Endothelial cell (in vitro differentiated cells): ENCODE data around the gene THSD4. TPM values are rescaled to one million over a fixed set of nuclear protein-coding genes. Genes with fewer than 3 reads are reported as not detected.

ENCODE experiments used
- DNase-seq: peaks from one replicate; pipeline ENCODE4 v3.0.0; 2021; ENCODE audit warnings: low spot score
- H3K27ac Mint-ChIP-seq: one replicate; pipeline ENCODE4 v1.8.0; 2021; ENCODE audit warnings: mixed read lengths, inconsistent platforms; ENCODE audit not compliant: unreplicated experiment
- H3K27me3 Mint-ChIP-seq: one replicate; pipeline ENCODE4 v1.8.0; 2021; ENCODE audit warnings: mild to moderate bottlenecking, moderate library complexity, mixed read lengths, inconsistent platforms; ENCODE audit not compliant: unreplicated experiment
- H3K36me3 Mint-ChIP-seq: one replicate; pipeline ENCODE4 v1.8.0; 2021; ENCODE audit warnings: mild to moderate bottlenecking, low read depth, mixed read lengths, inconsistent platforms; ENCODE audit not compliant: unreplicated experiment
- H3K4me1 Mint-ChIP-seq: one replicate; pipeline ENCODE4 v1.8.0; 2021; ENCODE audit warnings: mild to moderate bottlenecking, mixed read lengths, inconsistent platforms; ENCODE audit not compliant: unreplicated experiment
- H3K4me3 Mint-ChIP-seq: one replicate; pipeline ENCODE4 v1.8.0; 2021; ENCODE audit warnings: mild to moderate bottlenecking, mixed read lengths, inconsistent platforms; ENCODE audit not compliant: unreplicated experiment
- H3K9me3 Mint-ChIP-seq: one replicate; pipeline ENCODE4 v1.8.0; 2021; ENCODE audit warnings: mixed read lengths, inconsistent platforms; ENCODE audit not compliant: unreplicated experiment
- total RNA-seq: library from RNA; stranded (reverse); fragmentation: NEBNext Ultra II Directional; extraction: Animal tissue kit (Norgen Biotek cat#: 25700); gene quantifications from one replicate; pipeline ENCODE4 v1.2.1, GENCODE V29; 2021; ENCODE audit not compliant: unreplicated experiment
- TF ChIP-seq, protein P1 (sequence below): fragments of 200-600 bp; sonication (generic); IDR thresholded peaks from one replicate; pipeline ENCODE4 v1.5.0; 2021; ENCODE audit warnings: antibody characterized with exemption; ENCODE audit not compliant: unreplicated experiment

Gene THSD4
- total RNA-seq, 1 donor from 2014 or later = 0.92 TPM

DNA sequence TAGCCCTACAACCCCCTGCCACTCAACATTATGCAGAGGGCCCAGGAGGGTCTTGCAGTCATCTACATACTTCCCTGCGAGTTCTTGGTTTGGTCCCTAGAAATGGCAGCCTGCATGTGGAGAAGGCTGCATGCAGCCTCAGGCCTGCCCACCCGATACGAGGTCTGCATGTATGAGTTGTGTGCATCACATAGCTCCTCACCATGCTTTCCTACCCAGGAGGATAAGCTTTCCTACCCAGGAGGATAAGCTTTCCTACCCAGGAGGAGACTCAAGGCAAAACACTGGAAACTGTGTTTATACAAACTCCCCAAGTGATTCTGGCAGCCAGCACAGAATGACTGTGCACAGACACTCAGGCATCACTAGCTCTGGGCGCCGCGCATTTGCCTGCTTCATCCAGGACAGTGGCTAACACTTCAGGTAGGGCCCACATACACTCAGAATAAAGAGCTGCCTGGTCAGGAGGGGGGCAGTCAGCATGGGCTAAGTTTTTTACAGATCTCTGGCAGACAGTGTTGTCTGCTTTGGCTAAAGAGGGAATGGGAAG, 187.7 kb downstream of the THSD4 start:
- no peaks in the 10 kb centered on the region for H3K27me3 Mint-ChIP-seq
- no peaks in the 10 kb centered on the region for H3K36me3 Mint-ChIP-seq
- DNase-seq = no peak
- TF ChIP-seq, protein P1, sequence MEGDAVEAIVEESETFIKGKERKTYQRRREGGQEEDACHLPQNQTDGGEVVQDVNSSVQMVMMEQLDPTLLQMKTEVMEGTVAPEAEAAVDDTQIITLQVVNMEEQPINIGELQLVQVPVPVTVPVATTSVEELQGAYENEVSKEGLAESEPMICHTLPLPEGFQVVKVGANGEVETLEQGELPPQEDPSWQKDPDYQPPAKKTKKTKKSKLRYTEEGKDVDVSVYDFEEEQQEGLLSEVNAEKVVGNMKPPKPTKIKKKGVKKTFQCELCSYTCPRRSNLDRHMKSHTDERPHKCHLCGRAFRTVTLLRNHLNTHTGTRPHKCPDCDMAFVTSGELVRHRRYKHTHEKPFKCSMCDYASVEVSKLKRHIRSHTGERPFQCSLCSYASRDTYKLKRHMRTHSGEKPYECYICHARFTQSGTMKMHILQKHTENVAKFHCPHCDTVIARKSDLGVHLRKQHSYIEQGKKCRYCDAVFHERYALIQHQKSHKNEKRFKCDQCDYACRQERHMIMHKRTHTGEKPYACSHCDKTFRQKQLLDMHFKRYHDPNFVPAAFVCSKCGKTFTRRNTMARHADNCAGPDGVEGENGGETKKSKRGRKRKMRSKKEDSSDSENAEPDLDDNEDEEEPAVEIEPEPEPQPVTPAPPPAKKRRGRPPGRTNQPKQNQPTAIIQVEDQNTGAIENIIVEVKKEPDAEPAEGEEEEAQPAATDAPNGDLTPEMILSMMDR = no peak
- no peaks in the 10 kb centered on the region for H3K9me3 Mint-ChIP-seq
- H3K4me1 Mint-ChIP-seq = no peaks in the 10 kb centered on the region
- no peak overlapping the region for H3K4me3 Mint-ChIP-seq
- no peak overlapping the region for H3K27ac Mint-ChIP-seq

DNA sequence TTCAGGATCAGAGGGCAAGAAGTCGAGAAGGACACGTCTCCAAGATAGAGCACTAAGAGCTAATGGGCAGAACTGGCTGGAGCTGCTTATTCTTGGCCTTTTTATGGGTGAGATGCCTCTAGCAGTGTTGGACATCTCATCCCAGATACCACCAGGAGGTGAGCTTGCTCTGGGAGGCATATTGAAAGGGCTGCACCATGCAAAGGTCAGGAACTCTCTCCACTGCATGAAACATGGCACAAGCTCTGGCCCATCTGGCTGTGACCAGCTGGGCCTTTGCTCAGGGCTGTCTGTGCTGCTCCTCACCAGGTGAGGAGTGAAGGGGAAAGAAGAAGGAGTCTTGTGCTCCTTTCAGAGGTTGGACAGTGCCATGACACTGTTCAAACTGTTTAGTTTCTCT, 188.7 kb downstream of the THSD4 start:
- no peak for DNase-seq
- Mint-ChIP-seq H3K9me3 (no peaks in the 10 kb centered on the region), H3K4me3 (no peak overlapping the region), H3K27ac (no peak overlapping the region), H3K36me3 (no peaks in the 10 kb centered on the region), H3K4me1 (no peaks in the 10 kb centered on the region), H3K27me3 (no peaks in the 10 kb centered on the region)
- TF ChIP-seq, protein P1 = no peak

DNA sequence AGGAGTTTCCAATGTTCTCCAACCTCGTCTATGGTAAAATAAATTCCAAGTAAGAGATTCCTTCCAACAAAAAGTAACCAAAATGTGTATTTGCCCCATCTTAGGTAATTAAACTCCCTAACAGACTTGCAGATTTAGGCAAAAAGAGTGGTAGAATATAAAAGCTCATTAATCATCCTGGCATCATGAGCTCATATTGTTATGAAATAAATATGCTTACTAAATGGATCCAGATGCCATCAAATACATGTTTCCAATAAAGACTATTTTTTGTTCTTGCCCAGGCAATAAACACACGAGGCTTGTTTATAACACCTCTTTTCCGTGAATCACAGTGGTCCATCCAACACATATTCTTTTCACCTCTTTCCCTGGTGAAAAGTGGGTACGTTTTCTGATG, 189.4 kb downstream of the THSD4 start:
- H3K27me3 Mint-ChIP-seq = no peaks in the 10 kb centered on the region
- no peaks in the 10 kb centered on the region for H3K9me3 Mint-ChIP-seq
- TF ChIP-seq, protein P1 = no peak
- H3K36me3 Mint-ChIP-seq = no peaks in the 10 kb centered on the region
- no peak for DNase-seq
- H3K4me1 Mint-ChIP-seq = no peaks in the 10 kb centered on the region
- no peak overlapping the region for H3K27ac Mint-ChIP-seq
- H3K4me3 Mint-ChIP-seq = no peak overlapping the region

DNA sequence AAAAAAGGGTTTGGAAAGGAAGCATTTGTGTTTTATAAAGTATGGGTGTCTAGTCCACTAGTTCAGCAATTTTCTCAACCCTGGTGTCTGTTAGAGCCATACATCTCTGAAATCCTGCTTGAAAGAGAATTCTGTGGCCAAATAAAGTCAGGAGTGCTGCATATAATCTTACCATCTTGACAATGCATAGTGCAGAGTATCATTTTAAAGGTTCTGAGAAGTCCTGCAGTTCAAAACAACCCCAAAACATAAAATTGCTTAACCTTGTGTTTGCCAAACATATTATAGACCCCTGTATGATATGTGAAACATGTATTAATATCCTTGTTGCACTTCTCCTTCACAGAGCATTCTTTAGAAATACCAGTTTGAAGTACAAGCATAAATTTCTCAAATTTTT, 191.3 kb downstream of the THSD4 start:
- no peak for DNase-seq
- Mint-ChIP-seq H3K4me3 (no peak overlapping the region), H3K36me3 (no peaks in the 10 kb centered on the region), H3K4me1 (no peaks in the 10 kb centered on the region), H3K27me3 (no peaks in the 10 kb centered on the region), H3K27ac (no peak overlapping the region), H3K9me3 (no peaks in the 10 kb centered on the region)
- TF ChIP-seq, protein P1 = no peak

DNA sequence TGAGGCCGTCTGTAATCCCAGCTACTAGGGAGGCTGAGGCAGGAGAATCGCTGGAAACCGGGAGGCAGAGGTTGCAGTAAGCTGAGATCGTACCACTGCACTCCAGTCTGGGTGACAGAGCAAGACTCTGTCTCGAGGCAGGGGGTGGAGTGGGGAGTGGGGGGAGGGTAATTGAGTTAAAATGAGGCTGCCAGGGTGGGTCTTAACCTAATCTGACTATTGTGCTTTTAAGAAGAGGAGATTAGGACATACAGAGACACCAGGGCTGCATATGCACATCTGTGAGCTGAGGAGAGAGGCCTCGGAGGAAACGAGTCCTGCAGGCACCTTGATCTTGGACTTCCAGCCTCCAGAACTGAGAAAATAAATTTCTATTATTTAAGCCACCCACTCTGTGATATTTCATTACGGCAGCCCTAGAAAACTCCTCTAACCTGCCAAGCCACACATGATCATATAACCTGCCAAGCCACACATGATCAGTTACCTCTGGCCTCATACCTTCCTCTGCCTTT, 197.0 kb downstream of the THSD4 start:
- Mint-ChIP-seq H3K27ac (no peak overlapping the region), H3K9me3 (no peaks in the 10 kb centered on the region), H3K36me3 (no peaks in the 10 kb centered on the region), H3K27me3 (no peaks in the 10 kb centered on the region), H3K4me3 (no peak overlapping the region), H3K4me1 (no peaks in the 10 kb centered on the region)
- no peak for DNase-seq
- TF ChIP-seq, protein P1 = no peak
